Measurements from ENCODE around the gene ZSWIM6.

The ZSWIM6 gene

DNA sequence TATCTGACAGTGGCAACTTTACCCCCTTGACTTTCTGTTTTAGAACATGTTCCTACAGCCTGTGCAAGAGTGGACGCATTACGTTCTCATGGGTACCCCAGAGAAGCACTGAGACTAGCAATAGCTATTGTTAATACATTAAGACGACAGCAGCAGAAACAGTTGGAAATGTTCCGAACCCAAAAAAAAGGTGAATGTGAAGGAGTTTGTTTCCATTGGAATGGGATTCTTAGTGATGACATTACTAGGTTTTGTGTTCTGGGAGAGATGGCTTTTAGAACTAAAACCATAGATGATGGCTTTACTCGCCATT lies 194.1 kb downstream of the ZSWIM6 start:
- in situ Hi-C loops (cut with HindIII; ENCODE audit: low sequenced_read_pairs) = no loop called here

GRCh38 chr5:61532983-61533382 lies 200.9 kb downstream of the ZSWIM6 start:
- in situ Hi-C loops (cut with HindIII; ENCODE audit: low sequenced_read_pairs) = no loop called here

- in situ Hi-C loops (cut with HindIII; ENCODE audit: low sequenced_read_pairs) = no loop called here
Observed at GRCh38 chr5:61534481-61535267, 202.6 kb downstream of the ZSWIM6 start.

GRCh38 chr5:61535828-61536227 lies 203.8 kb downstream of the ZSWIM6 start:
- in situ Hi-C loops (cut with HindIII; ENCODE audit: low sequenced_read_pairs) = no loop called here

DNA sequence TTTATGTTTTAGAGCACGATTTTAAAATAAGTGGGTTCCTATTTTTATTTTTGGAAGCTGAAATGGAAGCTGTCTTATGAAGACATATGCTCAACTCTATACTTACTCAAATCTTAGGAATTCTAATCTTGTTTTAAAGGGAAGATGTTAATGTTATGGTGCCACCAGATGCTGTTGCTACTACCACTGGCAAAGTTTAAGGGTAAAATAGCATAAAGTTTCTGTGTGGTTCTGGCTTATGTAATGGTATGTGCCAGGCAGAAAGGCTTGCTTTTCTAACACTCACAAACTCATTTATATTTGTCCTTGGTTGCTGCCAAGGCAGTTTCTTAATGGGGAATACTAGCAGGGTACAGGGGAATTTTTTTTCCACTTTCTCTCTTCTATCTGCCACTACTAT lies 204.9 kb downstream of the ZSWIM6 start:
- in situ Hi-C loops (cut with HindIII; ENCODE audit: low sequenced_read_pairs) = no loop called here

DNA sequence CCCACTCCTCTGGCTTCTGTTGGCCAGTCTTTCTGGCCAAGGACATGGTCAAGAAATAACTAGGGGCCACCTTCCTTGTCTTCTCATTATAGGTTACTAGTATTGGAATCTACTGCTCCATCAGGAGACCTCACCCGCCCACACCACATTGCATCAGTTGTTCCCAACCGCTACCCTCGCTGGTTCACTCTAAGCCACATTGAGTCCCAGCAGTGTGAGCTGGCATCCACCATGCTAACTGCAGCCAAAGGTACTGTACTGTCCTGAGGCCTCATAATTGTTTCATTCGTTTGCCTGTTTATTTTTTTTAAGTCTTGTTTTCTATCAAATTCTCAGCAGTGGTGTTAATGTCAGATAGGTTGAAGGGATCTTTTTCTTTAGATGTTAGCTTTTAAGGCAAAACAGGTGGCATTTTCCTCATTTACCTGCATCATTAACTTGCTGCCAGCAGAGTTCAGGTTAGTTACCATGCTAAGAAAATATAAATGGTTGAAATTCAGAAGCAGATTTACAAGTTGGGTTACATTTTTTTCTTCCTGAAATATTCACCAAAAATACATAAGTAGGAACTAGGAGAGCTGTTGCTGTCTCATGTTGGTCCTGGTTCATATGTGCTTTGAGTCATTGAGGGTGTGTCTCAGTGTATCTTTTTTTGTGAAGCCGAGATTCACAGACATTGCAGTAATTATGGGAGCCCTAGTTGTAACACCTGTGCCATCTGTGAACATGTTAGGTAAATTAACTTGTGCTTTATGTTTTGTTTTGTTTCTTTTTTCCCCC lies 206.9 kb downstream of the ZSWIM6 start:
- in situ Hi-C loops (cut with HindIII; ENCODE audit: low sequenced_read_pairs) = no loop called here

DNA sequence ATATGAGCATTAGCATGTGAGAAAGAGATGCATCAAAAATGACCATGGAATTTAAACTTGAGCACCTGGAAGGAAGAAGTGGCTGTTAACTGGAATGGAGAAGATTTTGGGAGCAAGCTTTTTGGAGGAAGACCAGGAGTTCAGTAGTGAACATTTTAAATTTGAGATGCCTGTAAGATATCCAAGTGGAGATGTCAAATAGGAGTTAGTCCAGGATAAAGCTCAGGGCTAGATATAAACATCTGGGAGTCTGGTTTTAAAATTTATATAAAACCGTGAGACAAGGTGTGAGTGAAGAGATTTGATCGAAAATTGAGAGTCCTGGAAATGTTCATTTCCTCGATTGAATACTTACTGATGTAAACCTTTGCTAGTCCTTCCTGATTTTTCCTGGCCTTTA lies 217.5 kb downstream of the ZSWIM6 start:
- in situ Hi-C loops (cut with HindIII; ENCODE audit: low sequenced_read_pairs) = no loop called here

GRCh38 chr5:61551637-61552313 lies 219.7 kb downstream of the ZSWIM6 start:
- in situ Hi-C loops (cut with HindIII; ENCODE audit: low sequenced_read_pairs) = no loop called here

DNA sequence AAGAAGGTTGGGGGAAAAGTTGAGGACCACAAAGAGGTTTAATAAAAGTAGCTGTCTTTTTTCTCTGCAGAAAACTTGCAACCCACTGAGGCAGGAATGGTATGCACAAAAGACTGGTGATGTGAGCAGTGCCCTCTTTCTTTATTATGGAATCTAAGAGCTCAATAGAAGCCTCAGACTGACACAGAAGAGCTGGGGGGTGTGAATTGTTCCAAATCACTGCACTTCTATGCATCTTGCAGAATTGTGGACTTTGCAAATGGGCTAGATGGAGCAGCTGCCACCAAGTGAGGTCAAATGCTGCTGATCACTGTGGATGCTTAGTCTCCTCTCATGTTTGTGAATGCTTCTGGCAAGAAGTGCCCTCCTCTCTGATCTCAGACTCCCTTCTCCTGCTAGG lies 227.1 kb downstream of the ZSWIM6 start:
- in situ Hi-C loops (cut with HindIII; ENCODE audit: low sequenced_read_pairs) = no loop called here

DNA sequence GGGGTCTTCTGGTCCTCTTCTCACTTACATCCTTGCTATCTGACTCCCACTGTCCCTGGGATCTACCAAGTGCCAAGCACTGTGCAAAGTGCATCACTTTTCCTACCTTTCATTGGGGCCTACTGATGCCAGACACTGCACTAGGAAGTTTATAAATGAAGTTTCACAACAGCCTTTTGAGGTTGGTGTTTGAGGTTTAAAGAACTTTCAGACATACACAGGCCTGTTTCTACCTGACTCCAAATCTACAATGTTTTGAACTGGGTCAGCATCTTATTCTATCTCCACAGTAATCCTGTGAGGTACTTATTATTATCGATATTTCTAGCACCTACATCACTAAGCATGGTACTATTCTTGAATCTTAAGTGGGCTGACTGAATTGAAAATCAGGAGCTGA lies 227.7 kb downstream of the ZSWIM6 start:
- in situ Hi-C loops (cut with HindIII; ENCODE audit: low sequenced_read_pairs) = no loop called here

GRCh38 chr5:61563401-61563800 lies 231.3 kb downstream of the ZSWIM6 start:
- in situ Hi-C loops (cut with HindIII; ENCODE audit: low sequenced_read_pairs) = no loop called here

GRCh38 chr5:61567337-61567736 lies 235.3 kb downstream of the ZSWIM6 start:
- in situ Hi-C loops (cut with HindIII; ENCODE audit: low sequenced_read_pairs) = no loop called here

DNA sequence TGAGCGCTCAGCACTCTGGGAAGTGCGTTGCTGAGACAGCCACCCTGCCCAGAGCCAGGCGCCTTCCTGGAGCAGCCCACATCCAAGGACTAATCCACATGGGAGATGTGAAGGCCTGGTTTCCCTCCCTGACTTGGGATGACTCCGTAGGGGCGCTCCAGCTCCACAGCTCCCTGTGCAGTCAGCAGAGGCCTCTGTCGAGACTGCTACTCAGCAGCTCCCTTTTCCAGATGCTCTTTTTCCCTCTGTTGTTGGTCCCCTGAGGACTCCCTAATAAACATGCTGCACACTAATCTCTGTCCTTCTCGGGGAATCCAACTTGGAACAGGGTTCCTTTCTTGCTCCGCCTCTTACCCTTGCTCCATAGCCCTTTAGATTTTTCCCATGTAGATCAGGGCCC lies 237.3 kb downstream of the ZSWIM6 start:
- in situ Hi-C loops (cut with HindIII; ENCODE audit: low sequenced_read_pairs) = no loop called here

DNA sequence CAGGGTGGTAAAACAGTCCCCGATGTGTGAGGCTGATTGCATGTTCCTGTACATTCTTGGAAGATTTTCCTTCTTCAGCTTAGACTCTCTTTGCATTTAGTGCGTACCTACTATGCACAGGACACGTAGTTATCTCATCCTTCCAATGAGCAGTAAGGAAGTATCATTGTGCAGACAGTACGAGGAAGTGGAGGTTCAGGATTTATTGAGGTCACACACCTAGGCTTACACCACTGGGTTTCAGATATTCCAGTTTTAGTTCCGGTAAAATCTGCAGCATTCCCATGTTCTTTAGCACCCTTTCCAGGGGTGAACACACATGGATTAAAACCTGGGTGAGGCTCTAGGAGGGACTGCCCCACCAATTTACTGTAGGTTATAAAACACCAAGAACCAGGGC lies 238.7 kb downstream of the ZSWIM6 start:
- in situ Hi-C loops (cut with HindIII; ENCODE audit: low sequenced_read_pairs) = no loop called here

DNA sequence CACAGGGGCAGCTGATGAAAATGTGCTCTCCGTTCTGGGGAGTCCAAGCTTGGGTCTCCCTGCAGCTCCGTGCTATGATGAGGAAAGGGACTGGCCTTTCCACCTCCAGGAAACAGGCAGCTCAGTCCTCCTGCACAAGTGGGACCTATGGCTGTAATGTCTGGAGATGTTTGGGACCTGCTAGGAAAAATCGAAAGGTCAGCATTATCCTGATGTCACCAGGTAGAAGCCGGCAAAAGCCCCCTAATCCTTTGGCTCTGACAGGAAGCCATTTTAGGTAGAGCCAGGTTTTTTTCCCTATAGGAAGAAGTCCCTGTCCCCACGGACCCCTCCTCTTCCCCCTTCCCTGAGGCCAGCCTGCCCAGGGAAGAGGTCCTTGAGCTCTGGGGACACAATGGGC lies 240.9 kb downstream of the ZSWIM6 start:
- in situ Hi-C loops (cut with HindIII; ENCODE audit: low sequenced_read_pairs) = no loop called here

DNA sequence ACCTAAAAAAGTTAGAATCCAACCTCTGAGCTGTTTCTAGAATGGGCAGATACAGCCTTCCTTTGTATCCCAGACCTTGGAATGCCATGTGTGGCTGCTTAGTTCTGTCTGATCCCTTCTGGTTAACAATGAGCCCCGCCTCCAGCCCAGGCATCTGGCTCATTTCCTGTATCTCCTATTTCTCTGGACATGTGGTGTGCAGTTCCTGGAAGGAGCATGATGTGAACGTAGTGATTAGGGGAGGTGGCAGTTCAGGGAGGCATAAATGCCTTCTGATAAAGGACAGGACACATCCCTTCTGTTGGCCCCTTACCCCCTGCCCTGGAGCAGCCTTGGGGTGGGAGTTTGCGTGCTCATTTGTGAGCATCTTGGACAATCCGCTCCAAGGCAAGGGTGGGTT lies 243.0 kb downstream of the ZSWIM6 start:
- in situ Hi-C loops (cut with HindIII; ENCODE audit: low sequenced_read_pairs) = no loop called here

DNA sequence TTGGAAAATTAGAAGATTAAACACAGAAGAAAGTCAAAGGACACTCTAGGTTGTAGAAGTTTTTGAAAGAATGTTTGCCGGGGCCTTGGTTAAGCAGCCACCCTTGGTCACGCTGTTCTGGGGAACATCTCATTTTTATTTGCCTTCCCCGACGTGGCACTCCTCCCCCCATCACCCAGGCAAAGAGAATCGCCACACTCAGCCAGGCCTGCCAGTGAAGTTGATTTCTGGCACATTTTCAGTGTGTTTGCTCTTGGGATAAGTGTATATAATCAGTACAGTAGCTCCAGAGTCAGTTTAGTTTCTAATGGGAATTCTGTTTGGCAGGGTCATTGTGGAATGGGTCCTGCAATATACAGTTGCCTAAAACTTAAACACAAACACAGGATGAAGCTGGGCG lies 243.5 kb downstream of the ZSWIM6 start:
- in situ Hi-C loops (cut with HindIII; ENCODE audit: low sequenced_read_pairs) = no loop called here

DNA sequence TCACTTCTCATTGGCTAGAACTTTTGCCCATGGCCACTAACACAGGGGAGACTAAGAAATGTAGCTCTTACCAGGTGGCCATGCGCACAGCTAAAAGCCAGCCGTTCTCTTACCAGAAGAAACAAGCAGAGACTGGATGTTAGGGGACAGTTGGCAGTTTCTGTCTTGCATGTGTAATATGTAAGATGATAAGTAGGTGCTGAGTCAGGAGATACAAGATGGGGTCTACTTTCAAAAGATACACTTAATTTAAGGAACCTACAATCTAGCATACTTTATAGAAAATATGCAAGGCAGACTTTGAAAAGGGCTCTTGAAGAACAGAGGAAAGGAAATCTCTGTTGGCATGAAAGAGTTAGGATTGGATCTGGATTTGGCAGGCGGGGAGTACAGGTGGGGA lies 244.5 kb downstream of the ZSWIM6 start:
- in situ Hi-C loops (cut with HindIII; ENCODE audit: low sequenced_read_pairs) = no loop called here

- in situ Hi-C loops (cut with HindIII; ENCODE audit: low sequenced_read_pairs) = no loop called here
Observed at GRCh38 chr5:61578858-61579503, 246.9 kb downstream of the ZSWIM6 start.

DNA sequence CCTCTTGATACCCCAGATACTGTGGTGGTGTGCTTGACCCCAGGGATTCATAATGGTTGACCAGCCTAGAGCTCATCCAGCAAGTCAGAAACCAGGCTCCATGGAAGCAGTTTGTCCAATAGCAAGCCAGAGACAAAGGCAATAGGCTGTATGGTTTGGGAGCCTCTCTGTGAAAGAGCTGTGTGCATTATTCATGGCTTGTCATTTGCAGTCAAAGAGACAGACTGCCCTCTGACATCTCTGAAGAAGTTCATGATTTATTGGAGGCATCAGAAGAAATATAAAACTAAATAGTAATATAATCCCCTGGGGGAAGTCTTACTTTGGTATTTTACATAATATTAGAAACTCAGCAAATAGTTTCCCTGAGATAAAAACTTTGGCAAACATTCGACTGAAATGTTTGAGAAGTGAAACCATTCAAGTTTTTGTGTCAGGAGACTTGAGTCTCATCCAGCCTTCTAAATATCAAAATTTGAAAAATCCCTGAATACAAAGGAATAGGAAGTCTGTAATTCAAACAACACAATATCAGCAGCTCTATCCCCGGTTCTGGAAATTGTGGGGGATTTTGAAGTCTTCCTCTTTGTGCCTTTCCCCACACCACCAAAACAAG lies 250.3 kb downstream of the ZSWIM6 start:
- in situ Hi-C loops (cut with HindIII; ENCODE audit: low sequenced_read_pairs) = no loop called here

DNA sequence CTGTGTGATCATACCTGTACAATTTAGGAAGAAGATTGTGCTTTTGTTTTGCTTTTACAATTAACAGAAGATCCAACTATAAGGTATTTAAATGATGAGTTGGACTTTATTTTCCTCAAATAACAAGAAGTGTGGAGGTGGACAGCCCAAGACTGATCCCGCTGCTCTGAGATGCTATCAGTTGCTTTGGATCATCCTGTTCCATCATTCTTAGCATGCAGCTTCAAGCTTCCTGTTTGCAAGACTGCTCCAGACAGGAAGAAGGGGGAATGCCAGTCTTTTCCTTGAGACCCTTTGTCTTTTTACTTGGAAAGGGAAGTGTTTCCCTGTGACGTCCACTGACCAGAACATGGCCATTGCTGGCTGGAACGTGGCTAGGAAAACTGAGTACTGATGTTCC lies 250.8 kb downstream of the ZSWIM6 start:
- in situ Hi-C loops (cut with HindIII; ENCODE audit: low sequenced_read_pairs) = no loop called here
